DND-41 (cell line): Measurements from ENCODE around the gene NFKBIZ.

Source experiments
- ATAC-seq: fragments of 200-7000 bp; cut with Tn5 transposase; 3 replicates; pipeline ENCODE4 v1.9.1; 2021; ENCODE audit warnings: low read depth; ENCODE audit not compliant: insufficient read depth
- DNase-seq: peaks from one replicate; pipeline ENCODE4 v3.0.0-alpha.2; 2020
- H2AFZ ChIP-seq: 2 replicates; pipeline ENCODE4 v1.6.0; 2012; ENCODE audit warnings: low read depth, low read length
- H3K27ac ChIP-seq: 2 replicates; pipeline ENCODE4 v1.5.1; 2012; ENCODE audit warnings: low read length, inconsistent platforms
- H3K27me3 ChIP-seq: fragments of 200-600 bp; sonication (generic); 2 replicates; pipeline ENCODE4 v1.6.0; 2012; ENCODE audit warnings: low read length, mild to moderate bottlenecking, inconsistent platforms; ENCODE audit not compliant: insufficient read depth, poor library complexity
- H3K36me3 ChIP-seq: 2 replicates; pipeline ENCODE4 v1.5.1; 2012; ENCODE audit warnings: low read length, inconsistent platforms; ENCODE audit not compliant: insufficient read depth
- H3K4me1 ChIP-seq: 2 replicates; pipeline ENCODE4 v1.5.1; 2012; ENCODE audit warnings: mild to moderate bottlenecking, low read length; ENCODE audit not compliant: insufficient read depth
- H3K4me2 ChIP-seq: 2 replicates; pipeline ENCODE4 v1.6.0; 2012; ENCODE audit warnings: mild to moderate bottlenecking, moderate library complexity, low read length, inconsistent platforms; ENCODE audit not compliant: insufficient read depth
- H3K4me3 ChIP-seq, 2 experiments: fragments of 200-600 bp in 1 of 2; shearing (Covaris generic) in 1 of 2; 2 replicates each; pipeline ENCODE4 v1.5.1; 2012 to 2016; ENCODE audit warnings: inconsistent platforms in 2 of 2, low read length in 2 of 2, mild to moderate bottlenecking in 2 of 2, low read depth in 1 of 2, moderate library complexity in 1 of 2
- H3K79me2 ChIP-seq: 2 replicates; pipeline ENCODE4 v1.6.0; 2012; ENCODE audit warnings: low read length, inconsistent platforms; ENCODE audit not compliant: insufficient read depth
- H3K9ac ChIP-seq: 2 replicates; pipeline ENCODE4 v1.6.0; 2012; ENCODE audit warnings: low read depth, mild to moderate bottlenecking, inconsistent platforms, low read length, moderate library complexity
- H3K9me3 ChIP-seq: 2 replicates; pipeline ENCODE4 v1.5.1; 2012; ENCODE audit warnings: low read length, moderate library complexity, mild to moderate bottlenecking, inconsistent platforms; ENCODE audit not compliant: insufficient read depth, severe bottlenecking
- H4K20me1 ChIP-seq: 2 replicates; pipeline ENCODE4 v1.6.0; 2012; ENCODE audit warnings: low read length; ENCODE audit not compliant: insufficient read depth
- EZH2 ChIP-seq: IDR thresholded peaks from 3 replicates; pipeline ENCODE4 v1.6.1; 2012; ENCODE audit warnings: borderline replicate concordance, low read depth, mild to moderate bottlenecking, moderate library complexity, low read length, inconsistent platforms; ENCODE audit not compliant: severe bottlenecking
- TF ChIP-seq, protein P1 (sequence below): IDR thresholded peaks from 2 replicates; pipeline ENCODE4 v1.5.1; 2012; ENCODE audit warnings: borderline replicate concordance, low read length, moderate library complexity, mild to moderate bottlenecking; ENCODE audit not compliant: poor library complexity, severe bottlenecking; ENCODE audit errors: extremely low read depth

The NFKBIZ gene

DNA sequence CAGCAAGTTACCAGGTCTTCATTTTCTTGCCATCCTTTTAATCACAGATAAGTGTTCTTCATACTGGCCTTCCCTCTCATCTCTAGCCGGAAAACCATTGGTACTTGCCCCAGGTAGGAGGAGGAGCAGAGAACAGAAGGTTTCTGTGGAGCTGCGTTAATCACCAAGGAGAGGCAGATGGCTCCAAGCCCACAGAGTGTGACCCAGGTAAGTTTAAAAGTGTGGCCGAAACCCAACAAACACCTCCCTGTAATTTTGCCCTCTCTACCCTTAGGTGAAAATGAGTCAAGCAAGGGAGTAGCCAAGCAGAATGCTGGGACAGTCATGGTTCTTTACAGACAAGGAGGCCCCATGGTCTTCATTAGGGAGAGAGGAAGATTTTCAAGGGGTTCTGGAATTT lies 37.3 kb downstream of the NFKBIZ start:
- Histone ChIP-seq H3K27ac (no peak overlapping the region), H3K9ac (no peak overlapping the region), H3K4me2 (no peak overlapping the region), H3K27me3 (no peaks in the 10 kb centered on the region), H3K9me3 (no peaks in the 10 kb centered on the region), H4K20me1 (no peaks in the 10 kb centered on the region), H2AFZ (no peak overlapping the region), H3K36me3 (no peaks in the 10 kb centered on the region), H3K79me2 (no peaks in the 10 kb centered on the region), H3K4me3 (no peak overlapping the region), H3K4me1 (no peaks in the 10 kb centered on the region)
- ATAC-seq (no peak), DNase-seq (no peak)
- TF ChIP-seq, protein P1, sequence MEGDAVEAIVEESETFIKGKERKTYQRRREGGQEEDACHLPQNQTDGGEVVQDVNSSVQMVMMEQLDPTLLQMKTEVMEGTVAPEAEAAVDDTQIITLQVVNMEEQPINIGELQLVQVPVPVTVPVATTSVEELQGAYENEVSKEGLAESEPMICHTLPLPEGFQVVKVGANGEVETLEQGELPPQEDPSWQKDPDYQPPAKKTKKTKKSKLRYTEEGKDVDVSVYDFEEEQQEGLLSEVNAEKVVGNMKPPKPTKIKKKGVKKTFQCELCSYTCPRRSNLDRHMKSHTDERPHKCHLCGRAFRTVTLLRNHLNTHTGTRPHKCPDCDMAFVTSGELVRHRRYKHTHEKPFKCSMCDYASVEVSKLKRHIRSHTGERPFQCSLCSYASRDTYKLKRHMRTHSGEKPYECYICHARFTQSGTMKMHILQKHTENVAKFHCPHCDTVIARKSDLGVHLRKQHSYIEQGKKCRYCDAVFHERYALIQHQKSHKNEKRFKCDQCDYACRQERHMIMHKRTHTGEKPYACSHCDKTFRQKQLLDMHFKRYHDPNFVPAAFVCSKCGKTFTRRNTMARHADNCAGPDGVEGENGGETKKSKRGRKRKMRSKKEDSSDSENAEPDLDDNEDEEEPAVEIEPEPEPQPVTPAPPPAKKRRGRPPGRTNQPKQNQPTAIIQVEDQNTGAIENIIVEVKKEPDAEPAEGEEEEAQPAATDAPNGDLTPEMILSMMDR = no peak
- TF ChIP-seq EZH2 = no peak

DNA sequence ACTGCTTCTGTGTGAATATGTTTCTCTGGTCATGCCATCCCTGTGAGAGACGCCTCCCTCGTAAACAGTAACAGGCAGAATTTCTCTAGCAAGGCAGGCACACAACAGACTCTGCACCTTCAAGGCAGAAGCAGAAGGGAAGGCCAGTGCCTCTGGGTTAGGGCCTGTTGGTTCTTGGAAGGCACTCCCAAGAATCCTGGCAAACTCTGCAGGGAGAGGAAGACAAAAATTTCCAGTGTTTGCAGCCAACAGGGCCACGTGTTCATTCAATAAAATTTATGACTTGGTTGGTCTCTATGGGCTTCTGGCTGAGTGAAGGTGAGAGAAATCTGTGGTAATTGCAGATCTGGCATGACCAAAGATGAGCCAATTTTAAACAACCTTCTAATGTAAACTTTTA lies 39.3 kb downstream of the NFKBIZ start:
- Histone ChIP-seq H3K27ac (no peak overlapping the region), H3K27me3 (no peaks in the 10 kb centered on the region), H3K4me1 (no peaks in the 10 kb centered on the region), H3K36me3 (no peaks in the 10 kb centered on the region), H4K20me1 (no peaks in the 10 kb centered on the region), H3K9me3 (no peaks in the 10 kb centered on the region), H3K4me2 (no peak overlapping the region), H2AFZ (no peak overlapping the region), H3K9ac (no peak overlapping the region), H3K4me3 (no peak overlapping the region), H3K79me2 (no peaks in the 10 kb centered on the region)
- ATAC-seq (no peak), DNase-seq (no peak)
- TF ChIP-seq, protein P1 = no peak
- TF ChIP-seq EZH2 = no peak

DNA sequence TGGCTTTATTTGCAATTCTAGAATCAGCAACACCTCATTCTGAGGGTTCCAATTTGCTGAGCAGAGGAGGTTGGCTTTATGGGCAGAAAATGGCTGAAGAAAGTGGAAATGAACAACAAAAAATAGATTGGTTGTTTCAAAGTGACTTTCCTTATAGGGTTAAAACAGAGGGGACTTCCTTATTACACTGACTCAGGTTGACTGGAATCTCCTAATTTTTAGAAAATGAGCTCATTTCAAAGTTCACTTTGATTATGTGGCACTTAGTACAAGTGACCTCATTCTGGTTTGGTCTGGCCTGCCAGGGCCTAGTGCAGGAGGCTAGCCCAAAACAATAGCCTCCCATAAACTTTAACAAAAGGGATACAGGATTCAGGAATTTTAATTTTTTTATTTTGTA lies 41.4 kb downstream of the NFKBIZ start:
- H4K20me1 ChIP-seq = no peaks in the 10 kb centered on the region
- ATAC-seq (no peak), DNase-seq (no peak)
- no peak overlapping the region for H3K9ac ChIP-seq
- no peaks in the 10 kb centered on the region for H3K4me1 ChIP-seq
- H3K4me2 ChIP-seq = no peak overlapping the region
- H3K79me2 ChIP-seq = no peaks in the 10 kb centered on the region
- no peaks in the 10 kb centered on the region for H3K27me3 ChIP-seq
- no peaks in the 10 kb centered on the region for H3K36me3 ChIP-seq
- H3K27ac ChIP-seq = no peak overlapping the region
- no peaks in the 10 kb centered on the region for H3K9me3 ChIP-seq
- TF ChIP-seq, protein P1 = no peak
- TF ChIP-seq EZH2 = no peak
- H2AFZ ChIP-seq = no peak overlapping the region
- no peak overlapping the region for H3K4me3 ChIP-seq

DNA sequence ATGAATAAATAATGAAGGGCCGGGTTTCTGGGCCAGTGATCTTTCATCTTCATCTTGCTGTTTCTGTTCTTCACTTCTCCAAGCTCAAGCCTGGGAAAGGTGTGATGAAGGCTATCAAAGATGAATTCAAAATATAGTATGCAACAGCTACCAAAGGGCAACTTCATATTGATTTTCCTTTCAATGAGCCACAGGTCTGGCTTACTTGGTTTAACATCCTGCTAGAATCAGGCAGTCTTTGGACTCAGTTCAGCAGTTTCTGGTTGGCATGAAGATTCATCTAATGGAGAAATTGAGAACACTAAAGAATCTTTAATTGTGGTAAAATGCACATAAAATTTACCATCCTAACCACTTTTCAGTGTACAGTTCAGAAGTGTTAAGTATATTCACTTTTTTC lies 43.3 kb downstream of the NFKBIZ start:
- Histone ChIP-seq H3K4me1 (no peaks in the 10 kb centered on the region), H3K79me2 (no peaks in the 10 kb centered on the region), H3K9ac (no peak overlapping the region), H3K27me3 (no peaks in the 10 kb centered on the region), H3K4me2 (no peak overlapping the region), H3K4me3 (no peak overlapping the region), H3K27ac (no peak overlapping the region), H2AFZ (no peak overlapping the region), H4K20me1 (no peaks in the 10 kb centered on the region), H3K9me3 (no peaks in the 10 kb centered on the region), H3K36me3 (no peaks in the 10 kb centered on the region)
- TF ChIP-seq EZH2 = no peak
- TF ChIP-seq, protein P1 = no peak
- DNase-seq (no peak), ATAC-seq (no peak)
